Activated naive CD4-positive, alpha-beta T cell treated with anti-CD3 and anti-CD28 coated beads, Interleukin-2, amount 50 U/mL, for 72 hours (primary cell): ENCODE results near the gene FAM107B. TPM values are rescaled to one million over a fixed set of nuclear protein-coding genes. Genes with fewer than 3 reads are reported as not detected.
A peak's percentile ranks its signal among the peaks of the same experiment; 100 is the strongest.
"Not testable (repeated sequence)": the region's sequence is repeated elsewhere in the genome, so short reads cannot be mapped to it uniquely, and the experiment has no call there.

Experiments used
- ATAC-seq, 2 donors: fragments of 150-1000 bp; cut with Tn5 transposase; 2 replicates each; pipeline ENCODE4 v1.10.0; 2021; ENCODE audit warnings: mild to moderate bottlenecking in 2 of 2, moderate library complexity in 2 of 2
- DNase-seq, 2 donors: peaks; one replicate each; pipeline ENCODE4 v3.0.0; 2021 to 2022; ENCODE audit warnings: low spot score in 2 of 2
- H3K27ac Mint-ChIP-seq, 2 donors: one replicate each; pipeline ENCODE4 v1.8.0; 2022; ENCODE audit warnings: mild to moderate bottlenecking in 2 of 2, mixed read lengths in 2 of 2
- H3K36me3 Mint-ChIP-seq, 2 donors: one replicate each; pipeline ENCODE4 v1.8.0; 2022; ENCODE audit warnings: mixed read lengths in 2 of 2
- H3K9me3 Mint-ChIP-seq, 2 donors: one replicate each; pipeline ENCODE4 v1.8.0; 2022; ENCODE audit warnings: mixed read lengths in 2 of 2
- total RNA-seq, 2 donors: library from RNA; stranded (reverse); gene quantifications; one replicate each; pipeline ENCODE4 v1.2.3, GENCODE V29; 2022

FAM107B gene
- total RNA-seq, 2 donors from 2014 or later = 108 to 188 TPM

DNA sequence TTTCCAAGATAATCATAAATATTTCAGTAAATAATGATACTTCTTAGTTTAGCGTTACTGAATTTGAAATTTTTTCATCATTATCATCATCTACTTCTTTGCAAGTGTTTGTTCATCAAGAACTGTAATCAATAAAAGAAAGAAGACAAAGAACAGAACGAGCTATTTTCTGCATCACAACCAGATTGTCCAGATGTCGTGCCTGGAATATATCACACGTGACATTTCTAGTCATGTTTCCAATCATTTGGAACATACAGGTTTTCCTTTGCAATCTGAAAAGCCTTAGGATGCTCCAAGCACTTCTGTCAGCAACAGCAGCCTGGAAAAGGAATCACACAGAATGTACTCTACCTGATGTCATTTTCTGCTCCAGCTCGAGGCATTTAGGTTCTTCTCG, 107.4 kb downstream of the FAM107B start:
- Mint-ChIP-seq H3K27ac (no peak overlapping the region), H3K36me3 (peaks cover 12 to 36% of the 10 kb centered on the region in 2 donors), H3K9me3 (peaks cover 19 to 30% of the 10 kb centered on the region in 2 donors)
- DNase-seq (no peak), ATAC-seq (no peak)

DNA sequence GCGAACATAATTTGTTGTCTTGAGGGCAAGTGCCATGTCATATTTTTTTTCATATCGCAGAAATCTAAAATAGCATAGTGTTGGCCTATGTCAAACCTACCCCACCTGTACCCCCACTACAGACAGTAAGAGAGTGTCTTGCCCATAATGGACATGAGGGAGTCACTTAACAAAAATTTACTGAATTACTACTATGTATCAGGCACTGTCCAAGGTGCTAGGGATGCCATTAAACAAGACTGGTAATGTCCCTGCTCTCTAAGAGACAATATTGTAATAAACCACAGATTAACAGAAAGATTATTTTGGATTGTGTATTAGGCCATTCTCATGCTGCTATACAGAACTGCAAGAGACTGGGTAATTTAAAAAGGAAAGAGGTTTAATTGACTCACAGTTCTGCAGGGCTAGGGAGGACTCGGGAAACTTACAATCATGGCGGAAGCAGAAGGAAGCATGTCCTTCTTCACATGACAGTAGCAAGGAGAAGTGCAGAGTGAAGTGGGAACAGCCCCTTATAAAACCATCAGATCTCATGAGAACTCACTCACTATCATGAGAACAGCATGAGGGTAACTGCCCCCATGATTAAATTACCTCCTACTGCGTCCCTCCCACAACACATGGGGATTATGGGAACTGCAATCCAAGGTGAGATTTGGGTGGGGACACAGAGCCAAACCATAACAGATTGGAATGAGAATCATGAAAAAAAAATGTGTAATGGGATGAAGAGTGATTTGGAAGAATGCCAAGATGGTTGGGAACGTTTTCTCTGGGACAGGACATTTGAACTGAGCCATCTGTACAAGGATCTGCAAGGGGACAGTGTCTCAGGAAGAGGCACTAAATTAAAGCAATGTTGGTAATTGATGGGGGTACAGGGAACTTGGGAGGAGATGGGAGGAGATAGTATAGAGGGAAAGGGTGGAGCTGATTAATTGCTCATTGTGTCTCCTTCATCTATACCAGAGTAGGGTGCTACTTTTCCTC, 108.5 kb downstream of the FAM107B start:
- H3K9me3 Mint-ChIP-seq = peaks cover 27 to 30% of the 10 kb centered on the region in 2 donors
- DNase-seq = no peak
- ATAC-seq = no peak
- peaks cover 19 to 47% of the 10 kb centered on the region in 2 donors for H3K36me3 Mint-ChIP-seq
- peak overlapping the region; percentile 79 to 88 for H3K27ac Mint-ChIP-seq

DNA sequence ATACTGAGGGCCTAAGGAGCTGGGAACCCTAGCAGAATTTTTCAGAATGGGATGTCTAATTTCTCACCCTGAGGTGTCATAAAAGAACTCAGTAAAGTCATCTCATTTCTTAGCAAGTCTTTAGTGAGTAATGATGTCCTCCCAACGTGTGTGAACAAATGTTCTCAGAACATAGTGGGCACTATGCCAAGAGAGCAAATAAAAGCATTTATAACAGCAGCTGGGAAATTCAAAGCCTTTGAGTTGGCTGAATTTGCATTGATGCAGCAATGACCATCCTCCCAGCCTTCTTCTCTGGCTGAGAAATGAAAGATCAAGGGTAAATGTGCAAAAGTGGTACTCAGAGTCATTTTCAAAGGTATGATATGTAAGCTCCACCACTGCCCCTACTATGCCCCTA, 109.4 kb downstream of the FAM107B start:
- Mint-ChIP-seq H3K9me3 (peaks cover 30 to 38% of the 10 kb centered on the region in 2 donors), H3K27ac (peak overlapping the region; percentile 79 to 93), H3K36me3 (peaks cover 28 to 56% of the 10 kb centered on the region in 2 donors)
- ATAC-seq = peak; percentile 82 to 88
- DNase-seq = peak in 1 of 2 donors; percentile 62

DNA sequence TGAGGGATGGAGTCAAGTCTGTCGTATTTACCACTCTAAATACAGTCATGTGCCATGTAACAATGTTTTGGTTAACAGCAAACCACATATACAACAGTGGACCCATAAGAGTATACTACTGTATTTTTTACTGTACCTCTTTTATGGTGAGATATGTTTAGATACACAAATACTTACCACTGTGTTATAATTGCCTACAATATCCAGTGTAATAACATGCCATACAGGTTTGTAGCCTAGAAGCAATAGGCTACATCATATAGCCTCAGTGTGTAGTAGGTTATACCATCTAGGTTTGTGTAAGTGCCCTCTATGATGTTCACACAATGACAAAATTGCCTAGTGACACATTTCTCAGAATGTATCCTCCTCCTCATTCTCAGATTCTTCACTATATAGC, 110.4 kb downstream of the FAM107B start:
- H3K27ac Mint-ChIP-seq = peak overlapping the region; percentile 79
- peak; percentile 1 to 12 for ATAC-seq
- peaks cover 29 to 58% of the 10 kb centered on the region in 2 donors for H3K36me3 Mint-ChIP-seq
- no peak for DNase-seq
- H3K9me3 Mint-ChIP-seq = peaks cover 30 to 38% of the 10 kb centered on the region in 2 donors

DNA sequence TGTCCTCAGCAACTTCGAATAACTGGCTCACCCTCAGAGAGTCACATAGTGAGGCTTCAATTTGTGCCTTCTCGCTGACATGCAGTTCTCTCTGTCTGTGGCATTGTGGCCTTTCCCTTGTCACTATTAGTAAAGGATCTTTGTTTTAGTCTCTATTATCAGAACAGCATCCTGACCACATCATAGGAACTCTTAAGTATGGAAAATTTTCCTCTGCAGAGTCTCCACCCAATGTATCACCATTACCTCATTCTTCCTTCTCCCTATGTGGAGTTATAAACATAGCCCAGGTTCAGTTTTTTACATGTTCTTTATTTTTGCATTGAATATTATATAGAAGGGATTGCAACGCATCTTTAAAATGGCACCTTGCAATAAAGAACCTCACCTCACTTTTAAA, 112.9 kb downstream of the FAM107B start:
- peaks cover 29 to 68% of the 10 kb centered on the region in 2 donors for H3K36me3 Mint-ChIP-seq
- no peak for ATAC-seq
- peaks cover 29 to 37% of the 10 kb centered on the region in 2 donors for H3K9me3 Mint-ChIP-seq

DNA sequence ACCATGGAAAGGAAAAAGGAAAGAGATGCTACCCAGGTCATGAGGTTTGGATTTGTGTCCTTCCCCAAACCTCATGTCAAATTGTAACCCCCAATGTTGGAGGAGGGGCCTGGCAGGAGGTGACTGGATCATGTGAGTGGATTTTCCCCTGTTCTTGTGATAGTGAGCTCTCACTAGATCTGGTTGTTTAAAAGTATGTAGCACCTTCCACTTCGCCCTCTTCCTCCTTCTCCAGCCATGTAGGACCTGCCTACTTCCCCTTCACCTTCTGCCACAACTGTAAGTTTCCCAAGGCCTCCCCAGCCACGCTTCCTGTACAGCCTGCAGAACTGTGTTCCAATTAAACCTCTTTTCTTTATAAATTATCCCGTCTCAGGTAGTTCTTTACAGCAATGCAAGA, 113.9 kb downstream of the FAM107B start:
- DNase-seq (no peak), ATAC-seq (no peak)
- Mint-ChIP-seq H3K9me3 (peaks cover 19 to 27% of the 10 kb centered on the region in 2 donors), H3K27ac (peak overlapping the region in 1 of 2 donors; percentile 93), H3K36me3 (peaks cover 19 to 58% of the 10 kb centered on the region in 2 donors)

More for the DNA sequence above, 112.9 kb downstream of the FAM107B start:
- no peak for DNase-seq
- peak overlapping the region; percentile 61 to 93 for H3K27ac Mint-ChIP-seq

DNA sequence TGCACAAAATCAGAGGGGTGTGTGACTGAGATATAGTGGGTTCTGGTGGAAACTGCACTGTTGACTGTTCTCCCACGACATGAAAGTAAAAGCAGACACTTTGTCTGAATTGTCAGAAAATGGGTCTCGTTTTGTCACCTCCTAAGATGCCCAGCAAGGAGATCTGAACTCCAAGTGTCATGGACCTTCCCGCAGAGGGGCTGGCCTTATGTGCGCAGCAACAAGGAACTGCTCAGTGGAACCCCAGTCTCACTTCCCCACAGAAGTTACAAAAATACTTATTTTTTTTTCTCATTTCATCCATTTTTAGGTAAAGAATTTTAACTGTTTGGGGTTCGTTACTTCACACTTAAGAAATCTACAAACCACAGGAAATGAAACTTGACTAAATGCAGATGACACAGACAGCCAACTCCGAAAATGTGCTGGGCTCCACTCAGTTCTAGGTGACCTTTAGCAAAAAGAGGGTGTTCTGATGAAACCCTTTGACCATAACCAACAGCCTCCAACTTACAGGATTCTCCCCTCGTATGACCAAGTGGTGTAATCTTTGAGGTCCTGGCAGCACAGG, 115.0 kb downstream of the FAM107B start:
- ATAC-seq (peak; percentile 86 to 87), DNase-seq (peak; percentile 59 to 72)
- peaks cover 17 to 53% of the 10 kb centered on the region in 2 donors for H3K36me3 Mint-ChIP-seq
- peaks cover 18 to 24% of the 10 kb centered on the region in 2 donors for H3K9me3 Mint-ChIP-seq
- peak overlapping the region; percentile 93 to 96 for H3K27ac Mint-ChIP-seq

DNA sequence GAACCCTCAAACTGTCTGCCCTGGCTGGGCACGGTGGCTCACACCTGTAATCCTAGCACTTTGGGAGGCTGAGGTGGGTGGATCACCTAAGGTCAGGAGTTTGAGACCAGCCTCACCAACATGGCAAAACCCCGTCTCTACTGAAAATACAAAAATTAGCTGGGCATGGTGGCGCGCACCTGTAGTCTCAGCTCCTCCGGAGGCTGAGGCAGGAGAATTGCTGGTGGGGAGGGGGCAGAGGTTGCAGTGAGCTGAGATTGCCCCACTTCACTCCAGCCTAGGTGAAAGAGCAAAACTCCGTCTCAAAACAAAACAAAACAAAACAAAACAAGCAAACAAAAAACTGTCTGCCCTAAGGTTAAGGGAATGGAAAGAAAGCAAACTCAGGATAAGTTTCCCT, 115.6 kb downstream of the FAM107B start:
- Mint-ChIP-seq H3K36me3 (peaks cover 17 to 52% of the 10 kb centered on the region in 2 donors), H3K9me3 (peaks cover 18 to 23% of the 10 kb centered on the region in 2 donors), H3K27ac (peak overlapping the region; percentile 93 to 96)
- DNase-seq, ATAC-seq: not testable (repeated sequence)

DNA sequence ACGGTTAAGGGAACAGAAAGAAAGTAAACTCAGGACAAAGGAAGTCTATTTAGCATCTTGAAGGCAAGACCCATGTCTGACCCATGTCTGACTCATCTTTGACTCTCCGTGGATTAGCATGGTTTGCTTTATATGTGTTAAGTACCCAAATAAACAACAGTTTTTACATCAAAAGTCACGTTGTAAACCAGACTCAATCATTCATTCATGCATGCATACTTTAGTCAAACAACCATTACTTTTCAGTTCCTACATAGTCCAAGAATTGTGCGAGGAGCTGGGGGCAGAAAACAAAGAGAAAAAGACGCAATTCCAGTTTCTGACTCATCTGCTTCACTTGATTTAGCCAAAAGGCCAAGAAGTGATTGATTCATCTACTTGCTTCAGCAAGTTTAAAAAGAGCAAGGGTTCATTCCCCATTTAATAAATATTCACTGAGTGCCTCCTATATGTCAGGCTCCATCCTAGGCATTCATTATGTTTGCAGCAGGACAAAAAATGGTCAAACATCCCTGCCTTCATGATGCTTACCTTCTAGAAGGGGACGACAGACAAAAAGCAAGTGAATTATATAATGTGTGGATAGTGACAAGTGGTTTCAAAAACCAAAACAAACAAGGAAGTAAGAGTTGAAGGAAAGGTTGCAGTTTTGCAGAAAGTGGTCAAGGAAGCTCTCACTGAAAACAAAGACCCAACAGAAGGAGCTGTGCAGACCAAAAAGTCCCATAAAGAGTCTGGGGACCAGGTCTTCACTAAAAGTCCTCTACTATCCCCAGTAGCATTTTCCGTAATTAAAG, 116.2 kb downstream of the FAM107B start:
- Mint-ChIP-seq H3K9me3 (peaks cover 18 to 19% of the 10 kb centered on the region in 2 donors), H3K36me3 (peaks cover 17 to 47% of the 10 kb centered on the region in 2 donors), H3K27ac (peak overlapping the region; percentile 93 to 96)
- DNase-seq (no peak), ATAC-seq (peak in 1 of 2 donors; percentile 22)

DNA sequence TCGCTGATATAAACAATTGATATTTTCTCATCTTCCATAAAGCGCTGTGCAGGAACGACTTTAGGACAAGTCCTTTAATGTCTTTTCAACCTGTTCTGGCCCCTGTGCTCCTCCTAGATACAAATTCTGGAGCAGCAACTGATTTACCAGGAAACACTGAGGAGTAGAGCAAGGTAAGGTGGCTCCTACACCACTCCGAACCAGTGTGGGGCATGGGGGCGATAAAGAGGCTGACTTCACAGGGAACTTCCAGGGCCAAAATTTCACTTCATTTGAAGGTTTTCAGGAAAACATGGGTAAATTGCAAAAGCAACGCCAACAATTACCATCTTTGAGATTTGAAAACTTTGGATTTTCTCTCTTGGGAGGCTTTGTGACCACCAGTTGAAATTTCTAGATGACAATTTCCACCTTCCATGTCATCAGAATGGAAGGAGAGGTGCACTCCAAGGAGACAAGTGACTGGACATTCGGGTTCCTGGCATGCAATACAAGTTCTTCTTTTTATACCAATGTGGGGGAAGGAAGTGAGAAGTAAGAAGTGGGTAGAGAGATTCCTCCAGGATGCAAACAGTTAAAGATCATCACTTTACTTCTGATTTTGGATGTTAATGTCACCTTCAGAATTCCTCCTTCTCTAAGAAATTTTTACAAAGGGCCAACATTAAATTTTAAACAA, 118.5 kb downstream of the FAM107B start:
- ATAC-seq = no peak

DNA sequence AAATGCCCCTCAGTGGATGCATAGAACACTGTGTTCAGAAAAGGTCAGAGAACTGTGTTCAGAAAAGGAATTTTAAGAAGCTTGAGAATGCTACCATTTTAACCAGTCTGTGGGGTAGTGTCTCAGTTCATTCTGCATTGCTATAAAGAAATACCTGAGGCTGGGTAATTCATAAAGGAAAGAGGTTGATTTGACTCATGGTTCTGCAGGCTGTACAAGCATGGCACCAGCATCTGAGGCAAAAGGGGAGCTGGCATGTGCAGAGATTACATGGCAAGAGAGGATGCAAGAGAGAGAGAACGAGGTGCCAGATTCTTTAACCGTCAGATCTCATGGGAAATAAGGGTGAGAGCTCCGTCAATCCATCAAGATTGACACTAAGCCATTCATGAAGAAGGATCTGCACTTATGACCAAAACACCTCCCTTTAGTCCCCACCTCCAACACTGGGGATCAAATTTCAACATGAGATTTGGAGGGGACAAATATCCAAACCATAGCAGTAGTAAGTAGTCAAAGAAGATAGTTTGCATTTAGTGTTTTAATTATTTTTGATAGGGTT, 119.8 kb downstream of the FAM107B start:
- ATAC-seq (no peak), DNase-seq (no peak)
- no peak overlapping the region for H3K27ac Mint-ChIP-seq

More for the DNA sequence above, 118.5 kb downstream of the FAM107B start:
- peaks cover 10 to 23% of the 10 kb centered on the region in 2 donors for H3K36me3 Mint-ChIP-seq
- no peak for DNase-seq
- H3K27ac Mint-ChIP-seq = peak overlapping the region in 1 of 2 donors; percentile 55
- H3K9me3 Mint-ChIP-seq = peaks cover 3 to 14% of the 10 kb centered on the region in 2 donors

DNA sequence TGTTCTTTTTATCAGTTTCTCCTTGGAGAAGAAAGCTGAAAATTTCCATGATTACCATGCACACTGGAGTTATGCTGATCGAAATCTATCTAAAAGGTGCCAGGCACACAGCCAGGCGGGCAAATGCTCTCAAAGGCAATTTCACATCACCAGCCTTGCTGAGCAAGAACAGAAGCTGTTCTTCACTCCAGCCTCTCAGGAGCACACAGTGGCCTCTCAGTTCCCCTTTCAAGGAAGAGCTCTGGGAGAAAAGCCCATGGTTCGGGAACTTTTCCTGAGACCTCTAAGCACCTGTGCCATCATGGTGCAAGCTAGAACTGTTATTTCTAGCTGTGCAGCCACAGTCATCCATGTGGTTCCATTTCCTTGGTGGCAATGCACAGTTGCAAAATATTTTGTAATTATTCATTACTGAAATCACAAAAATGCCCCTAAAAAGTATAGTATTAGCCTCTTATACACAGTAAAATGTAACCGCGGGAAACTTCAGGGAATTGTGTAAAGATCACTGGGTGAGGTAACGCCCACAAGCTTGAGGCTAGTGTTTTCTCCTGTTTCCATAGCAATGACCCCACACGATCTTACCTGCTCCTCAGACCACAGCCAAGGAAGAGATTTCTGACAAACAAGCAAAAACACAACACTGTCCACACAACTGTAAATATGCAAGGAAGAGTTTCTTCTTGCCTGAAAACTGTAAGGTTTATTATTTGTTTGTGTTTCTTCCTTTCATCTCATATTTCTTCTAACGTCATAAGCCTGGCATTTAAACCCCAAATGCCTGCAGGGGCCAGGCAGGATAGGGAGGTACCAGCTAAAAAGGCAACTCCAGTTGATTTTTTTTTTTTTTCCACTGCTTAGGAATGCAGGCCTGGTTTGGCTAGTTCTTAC, 121.2 kb downstream of the FAM107B start:
- Mint-ChIP-seq H3K27ac (no peak overlapping the region), H3K36me3 (peaks cover 0 to 7% of the 10 kb centered on the region in 2 donors), H3K9me3 (peaks cover 0 to 4% of the 10 kb centered on the region in 2 donors)
- DNase-seq (no peak), ATAC-seq (peak; percentile 20 to 65)

More for the DNA sequence above, 119.8 kb downstream of the FAM107B start:
- Mint-ChIP-seq H3K9me3 (peaks cover 0 to 6% of the 10 kb centered on the region in 2 donors), H3K36me3 (peaks cover 0 to 12% of the 10 kb centered on the region in 2 donors)

DNA sequence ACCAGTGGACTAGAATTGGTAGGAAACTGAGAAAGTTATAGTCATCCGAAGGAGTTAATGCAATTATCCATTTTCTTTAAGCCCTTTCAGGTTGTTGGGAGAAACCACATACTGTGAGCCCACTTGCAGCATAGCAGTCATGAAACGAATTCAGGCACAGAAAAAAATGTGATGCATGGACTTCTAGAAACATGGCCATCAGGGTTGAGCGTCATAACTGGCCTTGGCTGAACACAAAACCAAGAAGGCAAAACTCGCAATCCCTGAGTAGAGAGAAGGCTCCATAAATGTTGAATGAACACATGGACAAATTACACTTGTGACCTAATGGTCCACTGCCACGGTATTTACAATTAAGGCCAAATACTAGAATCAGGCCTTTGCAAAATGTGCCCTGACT, 121.9 kb downstream of the FAM107B start:
- Mint-ChIP-seq H3K27ac (no peak overlapping the region), H3K9me3 (no peaks in the 10 kb centered on the region), H3K36me3 (peaks cover 0 to under 1% of the 10 kb centered on the region in 2 donors)
- ATAC-seq = no peak
- DNase-seq = no peak

DNA sequence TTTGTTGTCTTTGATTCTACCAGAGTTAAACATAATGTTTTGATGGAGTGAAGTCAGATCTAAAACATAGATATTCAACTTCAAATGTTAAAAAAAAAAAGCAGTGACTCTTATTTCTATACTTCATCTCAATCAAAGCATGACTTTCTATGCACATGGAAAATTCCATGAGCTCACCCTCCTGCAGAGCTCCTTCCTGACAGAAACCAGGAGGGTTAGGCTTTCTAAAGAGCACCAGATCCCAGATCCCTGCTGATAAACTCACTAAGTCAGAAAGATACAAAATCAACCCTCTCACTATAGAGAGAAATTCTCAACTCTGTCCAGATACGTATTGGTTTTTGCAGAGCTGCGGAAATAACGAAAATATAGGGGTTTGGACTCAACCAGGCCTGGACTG, 122.6 kb downstream of the FAM107B start:
- no peak for DNase-seq
- H3K27ac Mint-ChIP-seq = peak overlapping the region in 1 of 2 donors; percentile 0
- no peaks in the 10 kb centered on the region for H3K9me3 Mint-ChIP-seq
- H3K36me3 Mint-ChIP-seq = no peaks in the 10 kb centered on the region
- ATAC-seq = no peak

DNA sequence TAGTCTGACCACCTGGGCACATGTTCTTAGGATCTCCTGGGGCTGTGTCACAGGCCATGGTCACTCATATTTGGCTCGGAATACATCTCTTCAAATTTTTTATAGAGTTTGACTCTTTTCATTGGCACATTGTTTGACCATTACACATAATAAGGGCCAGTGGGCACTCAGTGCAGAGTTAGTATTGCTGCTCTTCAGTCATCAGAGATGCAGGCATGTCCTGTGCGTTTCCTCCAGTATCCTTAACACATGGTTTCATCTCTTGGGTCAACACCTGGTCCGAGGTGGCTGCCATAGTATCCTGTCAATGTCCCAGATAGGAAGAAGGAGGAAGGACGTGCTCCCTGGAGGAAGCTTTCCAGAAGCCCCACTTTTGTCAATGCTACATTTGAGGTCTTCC, 125.0 kb downstream of the FAM107B start:
- Mint-ChIP-seq H3K9me3 (no peaks in the 10 kb centered on the region), H3K27ac (peak overlapping the region; percentile 88 to 97), H3K36me3 (no peaks in the 10 kb centered on the region)
- DNase-seq (no peak), ATAC-seq (no peak)
